Neural progenitor cell (in vitro differentiated cells): Measurements from ENCODE around the gene NEAT1. TPM values are rescaled to one million over a fixed set of nuclear protein-coding genes. Genes with fewer than 3 reads are reported as not detected.
A peak's percentile ranks its signal among the peaks of the same experiment; 100 is the strongest.

Experiments
- DNase-seq: peaks from one replicate; pipeline ENCODE4 v3.0.0-alpha.2; 2016; ENCODE audit warnings: low spot score
- H2AFZ ChIP-seq: fragments of 200-600 bp; sonication (generic); replicated peaks from 2 replicates; pipeline ENCODE4 v1.6.1; 2016; ENCODE audit warnings: antibody characterized with exemption
- H3F3A ChIP-seq: fragments of 200-600 bp; sonication (generic); 2 replicates; pipeline ENCODE4 v1.6.1; 2016; ENCODE audit warnings: antibody characterized with exemption, low read depth
- H3K27ac ChIP-seq: fragments of 200-600 bp; sonication (generic); 2 replicates; pipeline ENCODE4 v1.5.1; 2016; ENCODE audit warnings: mild to moderate bottlenecking
- H3K27me3 ChIP-seq: fragments of 200-600 bp; sonication (generic); 2 replicates; pipeline ENCODE4 v1.6.1; 2016; ENCODE audit warnings: mild to moderate bottlenecking, moderate library complexity
- H3K36me3 ChIP-seq: fragments of 200-600 bp; sonication (generic); 2 replicates; pipeline ENCODE4 v1.5.1; 2016
- H3K4me1 ChIP-seq: fragments of 200-600 bp; sonication (generic); 2 replicates; pipeline ENCODE4 v1.6.1; 2016; ENCODE audit warnings: mixed run types
- H3K4me2 ChIP-seq: fragments of 200-600 bp; sonication (generic); 2 replicates; pipeline ENCODE4 v1.6.1; 2016
- H3K4me3 ChIP-seq: fragments of 200-600 bp; sonication (generic); 2 replicates; pipeline ENCODE4 v1.5.1; 2016
- H3K79me2 ChIP-seq: fragments of 200-600 bp; sonication (generic); 2 replicates; pipeline ENCODE4 v1.6.1; 2016; ENCODE audit warnings: low read depth
- H3K9ac ChIP-seq: fragments of 200-600 bp; sonication (generic); 2 replicates; pipeline ENCODE4 v1.6.1; 2016
- H3K9me3 ChIP-seq: fragments of 200-600 bp; sonication (generic); 2 replicates; pipeline ENCODE4 v1.5.1; 2016; ENCODE audit warnings: low read depth
- H4K20me1 ChIP-seq: fragments of 200-600 bp; sonication (generic); 2 replicates; pipeline ENCODE4 v1.6.1; 2016; ENCODE audit warnings: low read depth
- H3K27ac Mint-ChIP-seq: 3 replicates; pipeline ENCODE4 v1.8.0; 2021; ENCODE audit warnings: mixed read lengths
- H3K27me3 Mint-ChIP-seq: 2 replicates; pipeline ENCODE4 v1.8.0; 2022; ENCODE audit warnings: low read depth, mild to moderate bottlenecking, inconsistent platforms, moderate library complexity, mixed read lengths; ENCODE audit not compliant: insufficient read depth
- H3K36me3 Mint-ChIP-seq: 3 replicates; pipeline ENCODE4 v1.8.0; 2021; ENCODE audit warnings: mixed read lengths
- H3K4me1 Mint-ChIP-seq: 3 replicates; pipeline ENCODE4 v1.8.0; 2021; ENCODE audit warnings: mixed read lengths
- H3K4me3 Mint-ChIP-seq: 3 replicates; pipeline ENCODE4 v1.8.0; 2021; ENCODE audit warnings: mild to moderate bottlenecking, moderate library complexity, mixed read lengths
- H3K9me3 Mint-ChIP-seq: 3 replicates; pipeline ENCODE4 v1.8.0; 2020; ENCODE audit warnings: mixed read lengths
- EZH2 ChIP-seq: fragments of 200-600 bp; sonication (generic); IDR thresholded peaks from 2 replicates; pipeline ENCODE4 v1.6.1; 2017; ENCODE audit warnings: antibody characterized with exemption, mild to moderate bottlenecking, moderate library complexity
- EZH2phosphoT487 ChIP-seq: fragments of 200-600 bp; sonication (generic); IDR thresholded peaks from 2 replicates; pipeline ENCODE4 v1.6.1; 2017; ENCODE audit warnings: antibody characterized with exemption
- total RNA-seq: library from RNA; depleted of rRNA; stranded (reverse); fragments of >200 nt; gene quantifications from 2 replicates; pipeline ENCODE4 v1.2.3, GENCODE V29; 2015; ENCODE audit warnings: low replicate concordance
- TF ChIP-seq, protein P1 (sequence below): fragments of 200-600 bp; sonication (generic); IDR thresholded peaks from 2 replicates; pipeline ENCODE4 v1.5.1; 2017; ENCODE audit warnings: antibody characterized with exemption, mild to moderate bottlenecking

Gene NEAT1
- total RNA-seq, 1 donor from 2014 or later, result 4.0 TPM

DNA sequence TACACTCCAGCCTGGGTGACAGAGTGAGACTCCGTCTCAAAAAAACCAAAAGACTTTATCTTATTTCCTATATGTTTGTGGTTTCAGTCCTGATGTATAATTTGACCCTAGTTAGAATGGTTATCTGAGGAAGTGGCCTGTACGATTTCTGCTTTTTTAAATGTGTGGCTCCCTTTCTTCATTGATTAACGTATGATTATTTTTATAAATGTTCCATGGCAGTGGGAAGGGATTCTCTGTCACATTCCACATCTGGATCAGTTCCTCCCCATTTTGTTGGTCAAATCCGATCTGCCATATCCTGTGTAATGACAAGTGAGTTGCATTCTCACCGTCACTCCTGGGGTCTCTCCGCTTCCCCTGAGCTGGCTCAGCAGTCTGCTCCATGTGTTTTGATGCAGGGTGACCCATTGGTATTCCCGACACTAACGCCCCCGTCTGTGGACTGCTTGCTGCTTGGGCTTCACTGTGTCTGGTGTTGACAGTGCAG, 20.3 kb downstream of the NEAT1 start:
- Histone ChIP-seq H3F3A (no peaks in the 10 kb centered on the region), H3K4me3 (no peak overlapping the region), H3K9ac (no peak overlapping the region), H4K20me1 (no peaks in the 10 kb centered on the region), H3K9me3 (no peaks in the 10 kb centered on the region), H3K27ac (no peak overlapping the region), H3K36me3 (no peaks in the 10 kb centered on the region), H3K4me2 (no peak overlapping the region), H3K27me3 (no peaks in the 10 kb centered on the region), H3K4me1 (no peaks in the 10 kb centered on the region), H2AFZ (no peak overlapping the region), H3K79me2 (no peaks in the 10 kb centered on the region)
- DNase-seq, result no peak
- Mint-ChIP-seq H3K9me3 (peaks cover 2% of the 10 kb centered on the region), H3K4me3 (no peak overlapping the region), H3K36me3 (peaks cover 1% of the 10 kb centered on the region), H3K4me1 (peaks cover 20% of the 10 kb centered on the region), H3K27ac (peak overlapping the region; percentile 82), H3K27me3 (peaks cover 11% of the 10 kb centered on the region)
- TF ChIP-seq, protein P1, sequence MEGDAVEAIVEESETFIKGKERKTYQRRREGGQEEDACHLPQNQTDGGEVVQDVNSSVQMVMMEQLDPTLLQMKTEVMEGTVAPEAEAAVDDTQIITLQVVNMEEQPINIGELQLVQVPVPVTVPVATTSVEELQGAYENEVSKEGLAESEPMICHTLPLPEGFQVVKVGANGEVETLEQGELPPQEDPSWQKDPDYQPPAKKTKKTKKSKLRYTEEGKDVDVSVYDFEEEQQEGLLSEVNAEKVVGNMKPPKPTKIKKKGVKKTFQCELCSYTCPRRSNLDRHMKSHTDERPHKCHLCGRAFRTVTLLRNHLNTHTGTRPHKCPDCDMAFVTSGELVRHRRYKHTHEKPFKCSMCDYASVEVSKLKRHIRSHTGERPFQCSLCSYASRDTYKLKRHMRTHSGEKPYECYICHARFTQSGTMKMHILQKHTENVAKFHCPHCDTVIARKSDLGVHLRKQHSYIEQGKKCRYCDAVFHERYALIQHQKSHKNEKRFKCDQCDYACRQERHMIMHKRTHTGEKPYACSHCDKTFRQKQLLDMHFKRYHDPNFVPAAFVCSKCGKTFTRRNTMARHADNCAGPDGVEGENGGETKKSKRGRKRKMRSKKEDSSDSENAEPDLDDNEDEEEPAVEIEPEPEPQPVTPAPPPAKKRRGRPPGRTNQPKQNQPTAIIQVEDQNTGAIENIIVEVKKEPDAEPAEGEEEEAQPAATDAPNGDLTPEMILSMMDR, result no peak
- no peak for TF ChIP-seq EZH2
- TF ChIP-seq EZH2phosphoT487, result no peak

DNA sequence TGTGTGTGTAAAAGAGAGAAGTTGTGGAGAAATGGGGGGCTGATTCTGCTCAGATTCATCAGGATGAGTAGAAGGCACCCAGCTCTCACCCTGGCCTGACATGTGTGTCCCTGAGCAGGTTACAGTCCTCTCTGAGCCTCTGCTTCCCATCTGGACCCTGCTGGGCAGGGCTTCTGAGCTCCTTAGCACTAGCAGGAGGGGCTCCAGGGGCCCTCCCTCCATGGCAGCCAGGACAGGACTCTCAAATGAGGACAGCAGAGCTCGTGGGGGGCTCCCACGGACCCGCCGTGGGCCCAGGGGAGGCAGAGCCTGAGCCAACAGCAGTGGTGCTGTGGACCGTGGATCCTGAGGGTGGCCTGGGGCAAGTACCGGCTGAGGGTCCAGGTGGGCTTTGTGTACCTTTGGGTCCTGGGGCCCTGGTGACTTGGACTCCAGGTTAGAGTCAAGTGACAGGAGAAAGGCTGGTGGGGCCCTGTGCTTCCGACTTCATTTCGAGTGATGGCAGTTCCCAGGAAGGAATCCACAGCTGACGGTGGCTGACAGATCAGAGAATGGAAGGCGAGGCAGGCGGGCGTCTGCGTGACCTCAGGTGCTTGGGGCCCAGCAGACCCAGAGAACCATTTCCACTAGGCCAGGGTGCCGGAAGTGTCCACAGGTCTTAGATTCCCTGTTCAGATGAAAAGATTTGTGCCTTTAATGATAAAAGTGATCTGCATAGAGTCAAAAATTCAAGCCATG, 21.9 kb downstream of the NEAT1 start:
- Histone ChIP-seq H3K27ac (no peak overlapping the region), H3K27me3 (no peaks in the 10 kb centered on the region), H3F3A (peaks cover 3% of the 10 kb centered on the region), H2AFZ (no peak overlapping the region), H3K36me3 (no peaks in the 10 kb centered on the region), H3K4me1 (no peaks in the 10 kb centered on the region), H3K9me3 (no peaks in the 10 kb centered on the region), H3K4me2 (no peak overlapping the region), H3K4me3 (no peak overlapping the region), H4K20me1 (no peaks in the 10 kb centered on the region), H3K9ac (no peak overlapping the region), H3K79me2 (no peaks in the 10 kb centered on the region)
- no peak for DNase-seq
- H3K27me3 Mint-ChIP-seq, result peaks cover 11% of the 10 kb centered on the region
- TF ChIP-seq EZH2phosphoT487, result no peak
- TF ChIP-seq, protein P1, result no peak
- TF ChIP-seq EZH2, result no peak
- H3K36me3 Mint-ChIP-seq, result peaks cover 4% of the 10 kb centered on the region
- peaks cover 8% of the 10 kb centered on the region for H3K9me3 Mint-ChIP-seq
- H3K4me1 Mint-ChIP-seq, result peaks cover 32% of the 10 kb centered on the region
- no peak overlapping the region for H3K4me3 Mint-ChIP-seq
- peak overlapping the region; percentile 72 for H3K27ac Mint-ChIP-seq

DNA sequence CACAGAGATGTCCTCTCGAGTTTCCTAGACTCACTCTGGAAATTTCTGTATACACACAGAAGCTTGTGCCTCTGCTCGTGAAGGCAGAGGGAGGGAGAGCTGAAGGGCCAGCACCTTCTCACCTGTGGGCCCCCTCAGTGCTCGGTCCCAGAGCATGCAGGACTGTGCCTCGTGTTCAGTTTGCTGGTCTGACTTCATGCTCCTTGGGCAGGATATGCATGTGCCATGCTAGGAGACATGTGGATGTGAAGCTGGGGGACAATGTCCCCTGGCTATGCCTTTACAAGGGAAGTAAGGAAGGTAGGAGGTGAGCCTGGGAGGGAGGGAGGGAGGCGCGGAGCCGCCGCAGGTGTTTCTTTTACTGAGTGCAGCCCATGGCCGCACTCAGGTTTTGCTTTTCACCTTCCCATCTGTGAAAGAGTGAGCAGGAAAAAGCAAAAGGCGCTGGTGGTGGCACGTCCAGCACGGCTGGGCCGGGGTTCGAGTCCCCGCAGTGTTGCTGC, 22.6 kb downstream of the NEAT1 start:
- H3K4me2 ChIP-seq, result no peak overlapping the region
- peaks cover 8% of the 10 kb centered on the region for H3K27me3 Mint-ChIP-seq
- no peak overlapping the region for H3K9ac ChIP-seq
- peaks cover 33% of the 10 kb centered on the region for H3K4me1 Mint-ChIP-seq
- no peaks in the 10 kb centered on the region for H3K27me3 ChIP-seq
- no peak for DNase-seq
- peaks cover 11% of the 10 kb centered on the region for H3K9me3 Mint-ChIP-seq
- H3K36me3 ChIP-seq, result no peaks in the 10 kb centered on the region
- H3K36me3 Mint-ChIP-seq, result peaks cover 4% of the 10 kb centered on the region
- no peak overlapping the region for H3K4me3 Mint-ChIP-seq
- TF ChIP-seq, protein P1, result no peak
- TF ChIP-seq EZH2 (no peak), EZH2phosphoT487 (no peak)
- H4K20me1 ChIP-seq, result no peaks in the 10 kb centered on the region
- no peaks in the 10 kb centered on the region for H3K79me2 ChIP-seq
- no peak overlapping the region for H2AFZ ChIP-seq
- no peak overlapping the region for H3K4me3 ChIP-seq
- peak overlapping the region; percentile 72 for H3K27ac Mint-ChIP-seq
- no peak overlapping the region for H3K27ac ChIP-seq
- H3K4me1 ChIP-seq, result no peaks in the 10 kb centered on the region
- H3K9me3 ChIP-seq, result no peaks in the 10 kb centered on the region
- peaks cover 3% of the 10 kb centered on the region for H3F3A ChIP-seq
